ENCODE data around the gene MRPL44.

The MRPL44 gene

GRCh38 chr2:223922308-223922707 lies 35.0 kb upstream of the MRPL44 start:
- Histone ChIP-seq H3K9me2 (replicated peaks; ENCODE audit: insufficient read depth, low read length) (no peaks in the 10 kb centered on the region), H3K9ac (ENCODE audit: low read length) (no peak overlapping the region), H3K27me3 (replicated peaks; ENCODE audit: insufficient read depth, low read length) (no peaks in the 10 kb centered on the region), H3K27ac (ENCODE audit: low read length) (no peak overlapping the region), H3K9me3 (replicated peaks; ENCODE audit: insufficient read depth, low read length) (no peaks in the 10 kb centered on the region), H3K4me1 (ENCODE audit: low read length) (no peaks in the 10 kb centered on the region), H4K20me1 (ENCODE audit: insufficient read depth, low read length) (no peaks in the 10 kb centered on the region), H2AFZ (ENCODE audit: low read length) (no peak overlapping the region), H3K79me2 (ENCODE audit: low read length) (peaks cover 39% of the 10 kb centered on the region), H3F3A (ENCODE audit: insufficient read depth, low read length) (no peaks in the 10 kb centered on the region), H3K4me2 (ENCODE audit: low read depth, low read length) (no peak overlapping the region), H3K4me3 (ENCODE audit: low read length) (no peak overlapping the region), H3K36me3 (replicated peaks; ENCODE audit: insufficient read depth, low read length) (no peaks in the 10 kb centered on the region)
- DNase-seq: no peak
- TF ChIP-seq CTCF (IDR thresholded peaks at IDR 0.05; ENCODE audit: low read length) (no peak), EZH2phosphoT487 (IDR thresholded peaks at IDR 0.05; ENCODE audit: low read length) (no peak), EZH2 (optimal IDR thresholded peaks at IDR 0.05; ENCODE audit: low read depth, low read length) (no peak)

GRCh38 chr2:223923976-223924375 lies 33.3 kb upstream of the MRPL44 start:
- Histone ChIP-seq H3K9me2 (replicated peaks; ENCODE audit: insufficient read depth, low read length) (no peaks in the 10 kb centered on the region), H3K27me3 (replicated peaks; ENCODE audit: insufficient read depth, low read length) (no peaks in the 10 kb centered on the region), H2AFZ (ENCODE audit: low read length) (no peak overlapping the region), H3K9ac (ENCODE audit: low read length) (no peak overlapping the region), H3K36me3 (replicated peaks; ENCODE audit: insufficient read depth, low read length) (no peaks in the 10 kb centered on the region), H3K9me3 (replicated peaks; ENCODE audit: insufficient read depth, low read length) (no peaks in the 10 kb centered on the region), H3F3A (ENCODE audit: insufficient read depth, low read length) (no peaks in the 10 kb centered on the region), H3K4me2 (ENCODE audit: low read depth, low read length) (no peak overlapping the region), H3K4me3 (ENCODE audit: low read length) (no peak overlapping the region), H4K20me1 (ENCODE audit: insufficient read depth, low read length) (no peaks in the 10 kb centered on the region), H3K79me2 (ENCODE audit: low read length) (peaks cover 44% of the 10 kb centered on the region), H3K27ac (ENCODE audit: low read length) (no peak overlapping the region), H3K4me1 (ENCODE audit: low read length) (no peaks in the 10 kb centered on the region)
- TF ChIP-seq CTCF (IDR thresholded peaks at IDR 0.05; ENCODE audit: low read length) (no peak), EZH2phosphoT487 (IDR thresholded peaks at IDR 0.05; ENCODE audit: low read length) (no peak), EZH2 (optimal IDR thresholded peaks at IDR 0.05; ENCODE audit: low read depth, low read length) (no peak)
- no peak for DNase-seq

GRCh38 chr2:223925106-223925505 lies 32.2 kb upstream of the MRPL44 start:
- Histone ChIP-seq H3K9me3 (replicated peaks; ENCODE audit: insufficient read depth, low read length) (no peaks in the 10 kb centered on the region), H3K4me1 (ENCODE audit: low read length) (no peaks in the 10 kb centered on the region), H3F3A (ENCODE audit: insufficient read depth, low read length) (no peaks in the 10 kb centered on the region), H3K4me3 (ENCODE audit: low read length) (no peak overlapping the region), H2AFZ (ENCODE audit: low read length) (no peak overlapping the region), H3K9me2 (replicated peaks; ENCODE audit: insufficient read depth, low read length) (no peaks in the 10 kb centered on the region), H3K4me2 (ENCODE audit: low read depth, low read length) (no peak overlapping the region), H3K9ac (ENCODE audit: low read length) (no peak overlapping the region), H3K27me3 (replicated peaks; ENCODE audit: insufficient read depth, low read length) (no peaks in the 10 kb centered on the region), H3K27ac (ENCODE audit: low read length) (no peak overlapping the region), H3K79me2 (ENCODE audit: low read length) (peaks cover 37% of the 10 kb centered on the region), H3K36me3 (replicated peaks; ENCODE audit: insufficient read depth, low read length) (no peaks in the 10 kb centered on the region), H4K20me1 (ENCODE audit: insufficient read depth, low read length) (no peaks in the 10 kb centered on the region)
- DNase-seq: no peak
- TF ChIP-seq EZH2phosphoT487 (IDR thresholded peaks at IDR 0.05; ENCODE audit: low read length) (no peak), CTCF (IDR thresholded peaks at IDR 0.05; ENCODE audit: low read length) (no peak), EZH2 (optimal IDR thresholded peaks at IDR 0.05; ENCODE audit: low read depth, low read length) (no peak)

Data from MM.1S (cell line).